Urinary bladder (tissue), 4 donors: Measurements from ENCODE around the gene HMGXB3. TPM values are rescaled to one million over a fixed set of nuclear protein-coding genes. Genes with fewer than 3 reads are reported as not detected.

ENCODE experiments used
- DNase-seq: peaks from one replicate; pipeline ENCODE4 v3.0.0-alpha.2; 2015; ENCODE audit errors: extremely low spot score
- H3K27ac ChIP-seq: one replicate; pipeline ENCODE4 v1.5.1; 2013; ENCODE audit warnings: low read depth, mild to moderate bottlenecking, moderate library complexity
- H3K36me3 ChIP-seq: one replicate; pipeline ENCODE4 v1.6.1; 2013; ENCODE audit warnings: mild to moderate bottlenecking, moderate library complexity; ENCODE audit not compliant: insufficient read depth
- H3K4me1 ChIP-seq: one replicate; pipeline ENCODE4 v1.6.1; 2013; ENCODE audit warnings: mild to moderate bottlenecking, moderate library complexity; ENCODE audit not compliant: insufficient read depth
- H3K4me3 ChIP-seq: one replicate; pipeline ENCODE4 v1.5.1; 2013; ENCODE audit warnings: low read depth, low read length
- WGBS: extraction: QIAGEN DNeasy Blood & Tissue Kit; methylation state at CpG from one replicate; pipeline ENCODE4 v1.1.7; 2013; 5-methylcytosine and 5-hydroxymethylcytosine counted together
- polyA plus RNA-seq: library from polyadenylated mRNA; stranded (reverse); fragments of 200-250 nt; gene quantifications from one replicate; pipeline ENCODE4 v1.2.3, GENCODE V29; 2013
- total RNA-seq: library from RNA; depleted of rRNA; stranded (reverse); fragments of >200 nt; gene quantifications from one replicate; pipeline ENCODE4 v1.2.3, GENCODE V29; 2014
- donor health status: healthy with polysubstance abuse.
- donor health status: healthy.

HMGXB3 gene, protein sequence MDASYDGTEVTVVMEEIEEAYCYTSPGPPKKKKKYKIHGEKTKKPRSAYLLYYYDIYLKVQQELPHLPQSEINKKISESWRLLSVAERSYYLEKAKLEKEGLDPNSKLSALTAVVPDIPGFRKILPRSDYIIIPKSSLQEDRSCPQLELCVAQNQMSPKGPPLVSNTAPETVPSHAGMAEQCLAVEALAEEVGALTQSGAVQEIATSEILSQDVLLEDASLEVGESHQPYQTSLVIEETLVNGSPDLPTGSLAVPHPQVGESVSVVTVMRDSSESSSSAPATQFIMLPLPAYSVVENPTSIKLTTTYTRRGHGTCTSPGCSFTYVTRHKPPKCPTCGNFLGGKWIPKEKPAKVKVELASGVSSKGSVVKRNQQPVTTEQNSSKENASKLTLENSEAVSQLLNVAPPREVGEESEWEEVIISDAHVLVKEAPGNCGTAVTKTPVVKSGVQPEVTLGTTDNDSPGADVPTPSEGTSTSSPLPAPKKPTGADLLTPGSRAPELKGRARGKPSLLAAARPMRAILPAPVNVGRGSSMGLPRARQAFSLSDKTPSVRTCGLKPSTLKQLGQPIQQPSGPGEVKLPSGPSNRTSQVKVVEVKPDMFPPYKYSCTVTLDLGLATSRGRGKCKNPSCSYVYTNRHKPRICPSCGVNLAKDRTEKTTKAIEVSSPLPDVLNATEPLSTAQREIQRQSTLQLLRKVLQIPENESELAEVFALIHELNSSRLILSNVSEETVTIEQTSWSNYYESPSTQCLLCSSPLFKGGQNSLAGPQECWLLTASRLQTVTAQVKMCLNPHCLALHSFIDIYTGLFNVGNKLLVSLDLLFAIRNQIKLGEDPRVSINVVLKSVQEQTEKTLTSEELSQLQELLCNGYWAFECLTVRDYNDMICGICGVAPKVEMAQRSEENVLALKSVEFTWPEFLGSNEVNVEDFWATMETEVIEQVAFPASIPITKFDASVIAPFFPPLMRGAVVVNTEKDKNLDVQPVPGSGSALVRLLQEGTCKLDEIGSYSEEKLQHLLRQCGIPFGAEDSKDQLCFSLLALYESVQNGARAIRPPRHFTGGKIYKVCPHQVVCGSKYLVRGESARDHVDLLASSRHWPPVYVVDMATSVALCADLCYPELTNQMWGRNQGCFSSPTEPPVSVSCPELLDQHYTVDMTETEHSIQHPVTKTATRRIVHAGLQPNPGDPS (N-terminal part only)
- total RNA-seq (24.3 TPM), polyA plus RNA-seq (16.3 TPM)

DNA sequence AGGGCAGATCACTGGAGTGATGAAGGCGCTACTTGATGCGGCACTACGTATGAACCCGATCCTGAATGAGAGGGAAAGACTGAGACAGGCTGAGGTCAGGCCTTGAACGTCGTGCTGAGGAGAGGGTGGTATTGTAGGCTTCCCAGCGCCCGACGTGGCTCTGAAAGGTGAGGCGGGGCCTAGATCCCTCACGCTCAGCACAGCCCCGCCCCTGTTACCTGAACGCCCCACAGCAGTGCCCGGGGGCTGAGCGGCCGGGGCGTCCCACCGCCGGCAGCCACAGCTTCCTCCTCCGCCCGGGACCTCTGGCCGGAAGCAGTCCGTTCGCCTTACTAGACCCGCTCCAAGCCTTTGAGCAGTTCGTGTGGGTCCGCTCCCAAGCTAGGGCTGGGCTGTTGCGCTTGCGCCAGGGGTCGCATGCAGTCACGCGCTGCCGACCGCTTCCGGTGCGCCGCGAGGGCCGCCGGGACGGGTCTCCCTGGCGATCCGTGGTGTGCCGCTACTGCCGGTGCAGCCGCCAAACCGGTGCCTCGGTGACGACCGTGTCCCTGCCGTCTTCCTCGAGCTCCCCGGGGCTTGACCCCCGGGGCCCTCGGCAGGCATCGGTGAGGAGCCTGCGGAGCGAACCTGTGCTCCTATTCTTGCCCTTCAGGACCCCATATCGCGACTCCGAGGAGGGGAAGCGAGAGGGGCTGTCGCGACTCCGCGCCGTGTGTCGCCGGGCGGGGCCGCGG is at the start of gene HMGXB3, which contains the start of gene TIGD6:
Gene HMGXB3 (plus strand): TSS at position 484 of the 734 bp plus-strand sequence. CDS start 4,114 bp downstream, outside the sequence.
Gene TIGD6 (minus strand): TSS at position 399 of the 734 bp plus-strand sequence. CDS start 4,306 bp downstream, outside the sequence.
- DNase-seq: peak; percentile 85
- Histone ChIP-seq H3K4me3 (peak within 1 kb of the TSS; percentile 96), H3K36me3 (no peaks in the 10 kb centered on the region), H3K4me1 (no peaks in the 10 kb centered on the region), H3K27ac (peak within 1 kb of the TSS; percentile 83)
- WGBS: under 1% methylated on average over 72 of the region's 72 CpGs

DNA sequence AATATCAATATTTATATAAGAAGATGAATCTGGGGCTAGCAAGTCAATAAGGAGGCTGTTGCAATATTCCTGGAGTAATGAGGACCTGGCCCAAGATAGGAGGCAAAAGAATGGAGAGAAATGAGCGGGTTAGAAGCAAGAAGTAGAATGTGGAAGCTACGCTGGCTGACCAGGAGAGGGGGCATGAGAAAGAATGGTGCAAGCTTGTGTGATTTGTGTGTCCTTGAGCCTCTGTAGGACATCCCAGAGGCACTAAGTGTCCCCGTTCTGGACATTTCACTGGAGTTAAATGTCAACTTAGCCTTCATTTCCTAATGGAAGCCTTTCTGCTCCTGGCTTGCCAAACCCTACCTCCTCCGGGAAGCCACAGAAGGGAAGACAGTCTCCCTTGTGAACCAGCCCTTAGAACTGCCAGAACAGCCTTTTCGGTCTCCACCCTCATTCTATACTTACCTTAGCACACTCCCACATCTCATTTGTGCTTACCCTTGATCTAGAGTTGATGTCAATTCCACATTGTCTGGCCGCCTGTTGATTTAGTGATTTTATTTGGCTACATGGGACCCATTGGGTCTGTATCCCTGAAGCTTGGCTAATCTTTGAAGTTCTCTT is 49.3 kb upstream of the HMGXB3 start:
- no peaks in the 10 kb centered on the region for H3K4me1 ChIP-seq
- no peaks in the 10 kb centered on the region for H3K36me3 ChIP-seq
- no peak overlapping the region for H3K4me3 ChIP-seq
- no peak for DNase-seq
- 86% methylated on average over 6 of the region's 6 CpGs for WGBS
- H3K27ac ChIP-seq: no peak overlapping the region

DNA sequence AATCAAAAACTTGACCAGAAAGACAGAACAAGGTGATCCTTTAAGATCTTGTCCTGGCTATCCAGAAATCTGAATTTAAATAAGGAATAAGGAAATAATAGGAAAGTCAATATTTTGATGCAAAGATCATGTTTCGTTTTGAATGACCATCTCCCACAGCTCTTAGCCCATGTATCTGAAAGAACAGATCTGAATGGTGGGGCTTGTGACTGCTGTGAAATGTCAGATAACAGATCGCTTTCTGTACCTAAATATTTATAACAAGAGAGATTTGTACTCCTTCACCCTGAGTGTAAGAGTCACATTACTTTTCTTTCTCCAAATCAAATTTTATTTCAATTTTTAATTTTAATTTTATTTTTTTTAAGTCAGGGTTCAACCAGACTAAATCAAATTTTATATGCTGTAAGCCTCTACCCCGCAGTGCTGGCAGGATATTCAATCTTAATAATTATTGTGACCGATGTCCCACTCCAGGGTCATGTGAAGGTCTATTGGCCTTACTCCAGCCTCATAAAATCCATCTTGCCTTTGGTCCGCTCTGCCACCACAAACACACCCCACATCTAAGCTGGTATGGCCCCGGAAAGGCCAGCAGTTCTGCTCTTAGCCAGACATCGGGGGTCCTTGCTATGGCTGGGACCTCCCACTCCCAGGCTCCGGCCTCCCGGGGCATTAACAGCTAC is 47.0 kb upstream of the HMGXB3 start:
- DNase-seq: no peak
- Histone ChIP-seq H3K36me3 (no peaks in the 10 kb centered on the region), H3K4me1 (no peaks in the 10 kb centered on the region), H3K4me3 (no peak overlapping the region), H3K27ac (no peak overlapping the region)
- WGBS: 34% methylated on average over 9 of the region's 9 CpGs

DNA sequence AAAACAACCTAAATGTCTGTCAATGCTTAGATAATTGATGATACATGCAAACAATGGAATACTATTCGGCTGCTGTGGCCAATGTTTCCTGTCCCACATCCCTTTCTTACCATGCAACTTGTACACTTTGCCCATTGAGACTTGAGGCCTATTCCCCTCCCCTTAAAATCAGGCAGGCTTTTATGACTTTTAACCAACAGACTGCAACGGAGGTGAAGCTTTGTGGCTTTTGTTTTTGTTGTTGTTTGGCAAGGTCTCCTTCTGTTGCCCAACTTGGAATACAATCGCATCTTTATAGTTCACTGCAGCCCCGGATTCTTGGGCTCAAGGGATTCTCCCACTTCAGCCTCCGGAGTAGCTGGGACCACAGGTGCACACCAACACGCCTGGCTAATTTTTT is 45.7 kb upstream of the HMGXB3 start:
- H3K4me1 ChIP-seq: no peaks in the 10 kb centered on the region
- 86% methylated on average over 6 of the region's 6 CpGs for WGBS
- DNase-seq: no peak
- no peak overlapping the region for H3K27ac ChIP-seq
- H3K4me3 ChIP-seq: no peak overlapping the region
- no peaks in the 10 kb centered on the region for H3K36me3 ChIP-seq

DNA sequence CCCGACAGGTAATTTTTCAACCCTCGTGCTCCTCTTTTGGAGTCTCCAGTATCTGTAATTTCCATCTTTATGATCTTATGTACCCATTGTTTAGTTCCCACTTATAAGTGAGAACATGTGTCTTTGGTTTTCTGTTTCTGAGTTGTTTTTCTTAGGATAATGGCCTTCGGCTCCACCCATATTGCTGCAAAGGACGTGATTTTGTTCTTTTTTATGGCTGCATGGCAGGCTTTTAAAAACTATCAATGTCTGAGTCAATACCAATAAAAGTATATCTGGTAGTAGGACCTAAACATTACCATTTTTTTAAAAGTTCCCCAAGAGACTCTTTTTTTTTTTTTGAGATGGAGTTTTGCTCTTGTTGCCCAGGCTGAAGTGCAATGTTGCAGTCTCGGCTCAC is 43.9 kb upstream of the HMGXB3 start:
- no peak overlapping the region for H3K4me3 ChIP-seq
- no peak for DNase-seq
- H3K36me3 ChIP-seq: no peaks in the 10 kb centered on the region
- no peak overlapping the region for H3K27ac ChIP-seq
- WGBS: 77% methylated on average over 5 of the region's 5 CpGs
- H3K4me1 ChIP-seq: no peaks in the 10 kb centered on the region

DNA sequence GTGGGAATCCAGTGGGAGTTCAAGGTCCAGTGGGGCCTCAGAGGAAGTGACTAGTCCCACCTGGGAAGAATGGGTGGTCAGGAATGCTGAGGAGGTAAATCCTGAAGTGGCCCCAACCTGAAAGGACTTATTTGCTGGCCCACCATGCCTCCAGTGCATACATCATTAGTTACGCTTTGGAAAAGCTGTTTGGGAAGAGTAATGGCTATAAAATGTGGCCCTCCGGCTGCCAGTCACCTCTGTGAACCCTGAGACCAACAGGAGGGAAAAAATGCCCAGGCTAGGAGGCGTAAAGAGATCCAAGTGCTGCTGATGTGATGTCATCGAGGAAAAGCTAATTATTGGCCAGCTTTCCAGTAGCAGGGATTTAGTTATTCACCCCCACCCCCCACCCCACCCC is 42.7 kb upstream of the HMGXB3 start:
- WGBS: 68% methylated on average over 4 of the region's 4 CpGs
- H3K4me1 ChIP-seq: no peaks in the 10 kb centered on the region
- H3K27ac ChIP-seq: no peak overlapping the region
- H3K4me3 ChIP-seq: no peak overlapping the region
- DNase-seq: no peak
- H3K36me3 ChIP-seq: no peaks in the 10 kb centered on the region

DNA sequence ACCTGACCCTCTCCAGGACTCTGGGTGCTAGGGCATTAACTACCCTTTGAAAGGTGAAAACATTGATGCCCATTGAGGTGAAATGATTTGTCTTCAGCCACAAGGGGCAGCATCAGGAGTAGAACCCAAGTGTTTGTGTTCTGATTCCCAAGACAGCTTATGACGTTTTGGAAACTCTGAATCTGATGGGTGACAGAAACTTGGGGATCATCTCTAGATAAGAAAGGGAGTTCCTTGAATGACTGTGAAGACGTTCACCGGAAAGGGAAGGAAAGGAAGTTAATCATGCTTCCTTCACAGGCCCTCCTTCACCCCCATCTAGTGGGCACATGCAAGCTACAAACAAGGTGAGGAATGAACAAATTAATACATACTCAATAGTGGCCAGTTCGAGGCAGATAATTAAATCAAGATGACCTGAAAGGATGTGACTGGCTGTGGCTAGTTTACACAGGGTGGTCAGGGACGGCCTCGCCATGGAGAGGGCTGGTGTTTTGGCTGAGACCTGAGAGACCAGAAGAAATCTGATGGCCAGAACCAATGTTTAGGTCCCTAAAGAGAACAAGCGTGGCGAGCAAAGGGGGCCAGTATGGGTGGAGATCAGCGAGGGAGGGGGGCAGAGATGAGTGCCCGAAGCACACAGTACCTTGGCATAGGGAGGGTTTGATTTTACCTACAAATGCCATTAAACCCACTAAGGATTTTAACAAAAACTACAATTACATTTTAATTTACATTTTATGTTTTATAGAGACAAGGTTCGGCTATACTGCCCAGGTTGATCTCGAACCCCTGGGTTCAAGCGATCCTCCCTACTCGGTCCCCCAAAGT is 40.9 kb upstream of the HMGXB3 start:
- 31% methylated on average over 14 of the region's 14 CpGs for WGBS
- no peaks in the 10 kb centered on the region for H3K4me1 ChIP-seq
- DNase-seq: no peak
- H3K27ac ChIP-seq: peak overlapping the region; percentile 80
- peak overlapping the region; percentile 41 for H3K4me3 ChIP-seq
- no peaks in the 10 kb centered on the region for H3K36me3 ChIP-seq

DNA sequence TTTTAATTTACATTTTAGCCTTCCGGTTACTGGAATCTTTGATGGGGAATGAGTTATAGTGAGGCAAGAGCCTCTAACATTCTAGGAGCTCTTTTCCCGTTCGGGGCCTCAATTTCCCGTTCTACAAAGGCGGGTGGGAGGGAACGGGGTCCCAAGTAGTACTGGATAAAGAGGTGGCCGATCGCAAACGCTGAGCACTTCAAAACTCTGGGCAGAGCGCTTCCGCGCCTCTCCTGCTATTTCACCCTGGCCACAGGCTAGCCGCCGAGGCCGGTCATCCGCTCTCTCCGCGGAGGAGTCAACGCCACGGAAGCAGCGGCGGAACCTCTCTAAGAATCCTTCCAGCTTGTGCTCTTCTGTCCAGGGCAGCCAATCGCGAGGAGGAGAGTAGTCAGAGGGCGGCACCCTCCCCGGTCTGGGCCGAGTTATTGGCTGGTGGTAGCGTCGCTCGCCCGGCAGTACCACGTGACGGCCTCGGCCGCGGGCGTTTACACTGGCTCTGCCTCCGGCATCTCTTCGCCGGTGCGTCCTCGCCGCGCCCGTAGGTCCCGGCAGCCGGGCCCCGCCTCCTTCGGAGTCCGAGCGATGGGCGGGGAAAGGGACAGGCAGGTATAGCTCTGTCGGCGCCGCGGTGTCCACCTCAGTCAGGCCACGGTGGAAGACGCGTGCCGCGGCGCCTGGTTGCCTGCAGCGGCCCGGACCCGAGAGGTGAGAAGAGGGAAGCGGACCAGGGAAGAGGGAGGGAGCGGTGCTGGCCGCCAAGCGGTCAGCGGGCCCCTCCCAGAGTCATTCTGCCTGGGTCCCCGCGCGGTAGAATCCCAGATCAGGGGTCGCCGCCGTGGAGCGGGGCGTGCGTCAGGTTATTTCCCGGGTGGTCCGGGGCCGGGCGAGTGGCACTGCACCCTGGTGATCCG is 40.0 kb upstream of the HMGXB3 start, which contains the start of gene SLC26A2:
Gene SLC26A2 (plus strand): TSS at position 487 of the 914 bp plus-strand sequence. CDS start 16,895 bp downstream, outside the sequence.
- Histone ChIP-seq H3K4me3 (peak within 1 kb of the TSS; percentile 76), H3K27ac (peak within 1 kb of the TSS; percentile 80), H3K4me1 (no peaks in the 10 kb centered on the region), H3K36me3 (no peaks in the 10 kb centered on the region)
- peak; percentile 92 for DNase-seq
- WGBS: under 1% methylated on average over 84 of the region's 84 CpGs

DNA sequence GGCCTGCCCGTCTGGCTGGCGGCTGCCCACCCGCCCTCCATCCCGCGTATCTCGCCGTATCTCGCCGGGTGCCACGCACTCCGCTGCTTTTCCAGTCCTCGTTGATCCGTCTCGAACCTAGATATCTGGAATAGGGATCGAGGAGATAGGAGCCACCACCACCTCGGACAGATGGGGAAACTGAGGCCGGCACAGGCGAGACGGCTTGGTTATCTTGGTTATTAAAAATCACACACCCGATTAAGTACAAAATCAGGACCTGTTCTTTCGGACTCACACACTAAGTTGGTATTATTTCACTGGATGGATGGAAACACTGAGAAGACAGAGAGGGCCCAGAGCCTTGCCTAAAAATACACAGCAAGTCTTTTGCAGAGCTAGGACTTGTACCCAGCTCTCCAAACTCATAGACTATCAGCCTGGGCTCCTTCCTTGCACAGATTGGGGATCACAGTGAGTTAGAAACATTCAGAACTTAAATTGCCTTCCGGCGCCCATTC is 39.3 kb upstream of the HMGXB3 start:
- DNase-seq: no peak
- H3K36me3 ChIP-seq: no peaks in the 10 kb centered on the region
- H3K4me1 ChIP-seq: no peaks in the 10 kb centered on the region
- H3K27ac ChIP-seq: peak overlapping the region; percentile 46
- WGBS: 12% methylated on average over 23 of the region's 23 CpGs
- peak overlapping the region; percentile 76 for H3K4me3 ChIP-seq

DNA sequence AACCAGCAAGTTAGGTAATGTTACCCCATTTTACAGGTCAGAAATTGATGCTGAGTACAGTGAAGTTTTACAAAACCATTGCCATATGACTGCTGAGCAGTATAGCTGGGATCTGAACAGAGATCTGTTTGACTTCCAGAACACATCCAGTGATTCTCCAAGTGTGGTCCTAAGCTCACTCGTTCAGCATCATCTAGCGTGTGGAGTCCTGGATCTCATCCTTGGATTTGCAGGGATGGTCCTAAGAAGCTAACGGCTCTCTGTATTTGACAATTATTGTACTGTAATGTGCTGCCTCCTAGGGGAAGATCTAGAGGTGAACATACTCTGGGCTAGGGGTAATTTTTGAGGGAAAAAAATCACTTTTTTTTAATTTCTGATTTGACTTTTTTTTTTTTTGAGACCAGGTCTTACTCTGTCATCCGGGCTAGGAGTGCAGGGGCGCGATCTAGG is 38.6 kb upstream of the HMGXB3 start:
- Histone ChIP-seq H3K4me3 (no peak overlapping the region), H3K4me1 (no peaks in the 10 kb centered on the region), H3K27ac (no peak overlapping the region), H3K36me3 (no peaks in the 10 kb centered on the region)
- WGBS: 58% methylated on average over 6 of the region's 6 CpGs
- DNase-seq: no peak
